Measurements from ENCODE around the gene RAD51B.
A peak's percentile ranks its signal among the peaks of the same experiment; 100 is the strongest.

RAD51B gene

GRCh38 chr14:68733086-68733914 lies 913.7 kb downstream of the RAD51B start:
- ChIA-PET POLR2A (no interaction called here), CTCF (no interaction called here)
- Histone ChIP-seq H3K36me3 (ENCODE audit: control insufficient read depth in 2 of 2, insufficient read depth in 1 of 2, low read length in 2 of 2) (no peaks in the 10 kb centered on the region), H3K27ac (ENCODE audit: extremely low read depth, low read depth, low read length) (no peak overlapping the region), H3K4me3 (ENCODE audit: low read depth, low read length) (no peak overlapping the region), H3K4me1 (ENCODE audit: control insufficient read depth, insufficient read depth, low read length) (no peaks in the 10 kb centered on the region), H3K9me3 (ENCODE audit: control insufficient read depth, insufficient read depth, low read depth, low read length) (no peaks in the 10 kb centered on the region)
- TF ChIP-seq ZNF121 (tag by site-specific recombination; IDR thresholded peaks at IDR 0.05) (no peak), ZNF585B (tag by site-specific recombination; IDR thresholded peaks at IDR 0.05) (no peak), YY1 (tag by site-specific recombination; IDR thresholded peaks at IDR 0.05) (no peak), ZFHX2 (tag by site-specific recombination; conservative IDR thresholded peaks at IDR 0.05) (peak; percentile 54)

GRCh38 chr14:68734231-68734732 lies 914.7 kb downstream of the RAD51B start:
- TF ChIP-seq PATZ1 (tag by site-specific recombination; IDR thresholded peaks at IDR 0.05) (no peak), ZNF169 (tag by site-specific recombination; IDR thresholded peaks at IDR 0.05) (no peak), ZNF133 (tag by site-specific recombination; IDR thresholded peaks at IDR 0.05) (no peak), RBAK (tag by site-specific recombination; IDR thresholded peaks at IDR 0.05) (no peak), ZBTB49 (tag by site-specific recombination; IDR thresholded peaks at IDR 0.05; ENCODE audit: low read depth) (no peak), ZNF266 (tag by site-specific recombination; IDR thresholded peaks at IDR 0.05; ENCODE audit: low read depth) (no peak), ZNF184 (tag by site-specific recombination; IDR thresholded peaks at IDR 0.05) (no peak), KLF10 (tag by site-specific recombination; IDR thresholded peaks at IDR 0.05) (no peak), ZNF280C (tag by site-specific recombination; IDR thresholded peaks at IDR 0.05) (no peak), ZNF514 (tag by site-specific recombination; IDR thresholded peaks at IDR 0.05) (no peak), ZNF530 (tag by site-specific recombination; IDR thresholded peaks at IDR 0.05; ENCODE audit: low read depth) (no peak)
- ChIA-PET POLR2A (no interaction called here), CTCF (no interaction called here)
- no peaks in the 10 kb centered on the region for H3K4me1 ChIP-seq (ENCODE audit: control insufficient read depth, insufficient read depth, low read length)
- no peak overlapping the region for H3K4me3 ChIP-seq (ENCODE audit: low read depth, low read length)
- H3K27ac ChIP-seq (ENCODE audit: extremely low read depth, low read depth, low read length): no peak overlapping the region
- no peaks in the 10 kb centered on the region for H3K9me3 ChIP-seq (ENCODE audit: control insufficient read depth, insufficient read depth, low read depth, low read length)
- H3K36me3 ChIP-seq (ENCODE audit: control insufficient read depth in 2 of 2, insufficient read depth in 1 of 2, low read length in 2 of 2): no peaks in the 10 kb centered on the region

Data from HEK293 (cell line).